IPS DF 6.9 (cell line): ENCODE data around the gene PRSS53.
A peak's percentile ranks its signal among the peaks of the same experiment; 100 is the strongest.

Source experiments
- DNase-seq: peaks from one replicate; pipeline ENCODE4 v3.0.0-alpha.2; 2013; ENCODE audit warnings: low read depth, low spot score
- H3K27ac ChIP-seq: one replicate; pipeline ENCODE4 v1.5.1; 2013; ENCODE audit warnings: low read length, control low read depth
- H3K27me3 ChIP-seq: 2 replicates; pipeline ENCODE4 v1.6.1; 2013; ENCODE audit warnings: mild to moderate bottlenecking, low read length; ENCODE audit not compliant: control insufficient read depth, insufficient read depth
- H3K36me3 ChIP-seq: 2 replicates; pipeline ENCODE4 v1.6.1; 2013; ENCODE audit warnings: low read length; ENCODE audit not compliant: control insufficient read depth, insufficient read depth
- H3K4me1 ChIP-seq: 2 replicates; pipeline ENCODE4 v1.6.1; 2013; ENCODE audit warnings: low read length; ENCODE audit not compliant: control insufficient read depth, insufficient read depth
- H3K4me3 ChIP-seq: 2 replicates; pipeline ENCODE4 v1.5.1; 2013; ENCODE audit warnings: mild to moderate bottlenecking, low read length
- H3K9me3 ChIP-seq: 2 replicates; pipeline ENCODE4 v1.6.1; 2013; ENCODE audit warnings: low read length, inconsistent platforms; ENCODE audit not compliant: control insufficient read depth, insufficient read depth
- WGBS: extraction: QIAGEN DNeasy Blood & Tissue Kit; methylation state at CpG from one replicate; pipeline ENCODE4 v1.1.7; 2013; ENCODE audit warnings: mixed read lengths, missing lambda C conversion rate; ENCODE audit not compliant: insufficient read length, insufficient coverage; 5-methylcytosine and 5-hydroxymethylcytosine counted together

Gene PRSS53

DNA sequence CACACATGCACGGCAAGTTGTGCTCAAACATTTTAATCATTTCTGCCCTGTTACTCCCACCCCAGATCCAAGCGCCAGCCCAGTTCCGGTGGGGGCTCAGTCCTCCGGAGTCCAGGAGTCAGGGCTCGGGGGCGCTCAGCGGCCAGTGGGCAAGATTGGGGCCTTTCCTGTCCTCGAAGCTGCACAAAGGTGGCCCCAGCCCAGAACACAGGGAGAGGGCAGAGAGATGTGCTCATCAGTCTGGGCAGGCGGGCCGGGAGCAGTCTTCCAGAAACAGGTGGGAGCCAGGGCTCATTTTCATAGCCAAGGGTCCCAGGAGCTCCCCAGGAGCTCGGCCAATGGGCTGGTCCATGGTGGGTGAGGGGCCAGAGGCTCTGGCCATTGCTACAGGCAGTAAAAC lies 42.7 kb upstream of the PRSS53 start:
- H3K36me3 ChIP-seq = peaks cover 13% of the 10 kb centered on the region

DNA sequence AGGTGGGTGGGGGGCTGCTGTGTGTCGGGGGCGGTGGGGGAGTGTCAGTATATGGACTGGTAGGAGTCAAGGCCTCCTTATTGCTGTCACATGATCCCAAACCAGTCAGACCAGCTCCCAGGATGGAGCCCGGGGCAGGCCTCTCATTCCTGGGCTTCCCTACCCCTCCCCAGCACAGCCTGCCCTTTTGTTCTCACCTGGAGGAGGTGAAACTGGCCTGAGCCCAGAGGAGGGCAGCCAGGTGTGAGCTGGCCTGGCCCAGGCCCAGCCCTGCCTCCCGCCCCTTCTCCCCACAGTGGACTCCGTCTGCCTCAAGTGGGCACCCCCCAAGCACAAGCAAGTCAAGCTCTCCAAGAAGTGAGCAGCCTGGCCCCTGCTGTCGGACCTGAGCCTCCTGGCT lies 42.2 kb upstream of the PRSS53 start:
- Histone ChIP-seq H3K27ac (no peak overlapping the region), H3K4me3 (no peak overlapping the region), H3K27me3 (no peaks in the 10 kb centered on the region), H3K9me3 (no peaks in the 10 kb centered on the region), H3K4me1 (peaks cover 16% of the 10 kb centered on the region), H3K36me3 (peaks cover 13% of the 10 kb centered on the region)
- DNase-seq = no peak
- WGBS = no CpG with 5 or more reads among the region's 6 CpGs

More for the DNA sequence above, 42.7 kb upstream of the PRSS53 start:
- DNase-seq = no peak
- Histone ChIP-seq H3K9me3 (no peaks in the 10 kb centered on the region), H3K4me1 (peaks cover 17% of the 10 kb centered on the region), H3K4me3 (no peak overlapping the region), H3K27ac (no peak overlapping the region), H3K27me3 (no peaks in the 10 kb centered on the region)
- WGBS = no CpG with 5 or more reads among the region's 11 CpGs

DNA sequence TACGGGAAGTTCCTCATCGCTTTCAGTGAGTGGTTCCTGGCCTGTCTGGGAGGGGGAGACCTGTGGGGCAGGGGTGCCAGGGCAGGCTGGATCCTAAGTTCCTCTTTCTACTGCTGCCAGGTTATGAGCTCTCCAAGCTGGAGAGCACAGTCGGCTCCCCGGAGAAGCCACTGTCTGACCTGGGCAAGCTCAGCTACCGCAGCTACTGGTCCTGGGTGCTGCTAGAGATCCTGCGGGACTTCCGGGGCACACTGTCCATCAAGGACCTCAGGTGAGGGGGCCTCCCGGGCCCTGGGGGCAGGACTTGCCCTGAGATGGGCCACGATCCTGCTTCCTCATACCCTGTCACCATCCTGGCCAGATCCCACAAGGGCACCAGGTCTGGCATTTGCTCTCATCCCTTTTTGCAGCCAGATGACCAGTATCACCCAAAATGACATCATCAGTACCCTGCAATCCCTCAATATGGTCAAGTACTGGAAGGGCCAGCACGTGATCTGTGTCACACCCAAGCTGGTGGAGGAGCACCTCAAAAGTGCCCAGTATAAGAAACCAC lies 41.7 kb upstream of the PRSS53 start:
- Histone ChIP-seq H3K4me1 (peaks cover 14% of the 10 kb centered on the region), H3K27ac (no peak overlapping the region), H3K27me3 (no peaks in the 10 kb centered on the region), H3K9me3 (no peaks in the 10 kb centered on the region), H3K36me3 (peaks cover 13% of the 10 kb centered on the region), H3K4me3 (no peak overlapping the region)
- WGBS = no CpG with 5 or more reads among the region's 10 CpGs
- DNase-seq = no peak

DNA sequence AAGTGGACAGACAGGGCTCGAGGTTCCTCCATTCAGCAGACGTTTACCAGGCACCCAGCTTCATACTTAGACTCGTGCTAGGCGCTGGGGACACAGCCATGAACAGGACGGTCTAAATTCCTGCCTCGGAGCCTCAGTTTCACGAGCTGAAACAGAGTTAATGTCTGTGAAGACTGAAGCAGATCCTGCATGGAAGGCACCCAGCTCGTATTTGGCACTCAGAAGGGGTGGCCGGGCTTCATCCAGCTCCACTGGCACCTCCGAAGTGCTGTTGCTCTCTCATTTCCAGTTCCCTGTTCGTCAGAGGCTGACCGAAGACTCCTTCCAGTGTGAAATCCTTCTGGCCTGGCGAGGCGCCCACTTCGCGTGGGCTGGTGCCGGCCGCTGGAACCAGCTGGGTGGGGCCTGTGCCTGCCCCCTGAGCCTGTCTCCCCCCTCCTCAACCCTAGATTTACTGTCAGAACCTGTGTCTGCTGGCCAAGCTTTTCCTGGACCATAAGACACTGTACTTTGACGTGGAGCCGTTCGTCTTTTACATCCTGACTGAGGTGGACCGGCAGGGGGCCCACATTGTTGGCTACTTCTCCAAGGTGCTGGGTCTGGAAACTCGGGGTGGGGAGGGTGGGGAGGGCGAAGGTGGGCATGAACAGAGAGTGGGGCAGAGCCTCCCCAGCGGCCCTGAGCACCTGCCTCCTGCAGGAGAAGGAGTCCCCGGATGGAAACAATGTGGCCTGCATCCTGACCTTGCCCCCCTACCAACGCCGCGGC lies 41.0 kb upstream of the PRSS53 start:
- H3K4me3 ChIP-seq = no peak overlapping the region
- peaks cover 14% of the 10 kb centered on the region for H3K4me1 ChIP-seq
- no peaks in the 10 kb centered on the region for H3K27me3 ChIP-seq
- no peak overlapping the region for H3K27ac ChIP-seq
- H3K9me3 ChIP-seq = no peaks in the 10 kb centered on the region
- no CpG with 5 or more reads among the region's 29 CpGs for WGBS
- H3K36me3 ChIP-seq = peaks cover 13% of the 10 kb centered on the region
- DNase-seq = no peak

DNA sequence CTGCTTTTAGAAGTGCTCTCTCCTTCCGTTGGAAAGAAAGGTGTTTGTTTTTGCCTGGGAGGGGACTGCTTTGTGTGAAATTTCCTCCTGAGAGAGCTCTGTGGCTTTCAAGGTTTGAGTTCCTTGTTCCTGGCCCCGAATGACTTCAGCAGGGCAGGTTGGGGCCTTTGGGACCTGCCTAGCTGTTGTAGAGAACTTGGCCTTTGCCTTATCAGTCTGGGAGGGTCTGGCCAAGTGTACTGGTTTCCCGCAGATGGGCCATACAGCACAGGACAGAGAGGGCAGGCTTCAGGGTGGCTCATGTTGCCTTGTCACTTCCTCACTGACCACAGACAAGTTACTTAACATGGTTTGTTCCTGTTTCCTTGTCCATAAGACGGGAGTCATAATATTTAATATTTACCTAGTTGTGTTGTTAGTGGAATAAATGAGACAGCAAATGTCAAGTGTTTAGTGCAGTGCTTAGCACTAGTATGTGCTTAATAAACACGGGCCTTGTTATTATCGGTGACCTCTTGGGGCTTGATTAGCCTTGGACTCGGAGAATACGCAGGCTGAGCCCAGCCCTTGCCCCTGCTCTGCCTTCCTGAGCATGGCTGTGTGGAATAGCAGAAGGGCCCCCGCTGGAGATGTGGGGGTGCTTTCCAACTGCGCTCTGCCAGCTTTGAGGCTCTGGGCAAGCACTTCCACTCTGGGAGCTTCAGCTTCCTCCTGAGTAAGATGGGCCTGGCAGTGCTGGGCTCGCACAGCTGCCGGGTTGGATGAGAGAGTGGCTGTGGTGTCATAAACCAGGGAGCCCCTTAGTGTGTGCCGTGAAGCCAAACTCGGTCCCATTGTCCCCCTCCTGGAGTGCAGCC lies 40.2 kb upstream of the PRSS53 start:
- no peak for DNase-seq
- H3K27me3 ChIP-seq = no peaks in the 10 kb centered on the region
- peaks cover 13% of the 10 kb centered on the region for H3K36me3 ChIP-seq
- no peak overlapping the region for H3K27ac ChIP-seq
- no peaks in the 10 kb centered on the region for H3K9me3 ChIP-seq
- WGBS = no CpG with 5 or more reads among the region's 14 CpGs
- no peak overlapping the region for H3K4me3 ChIP-seq
- H3K4me1 ChIP-seq = peaks cover 14% of the 10 kb centered on the region

DNA sequence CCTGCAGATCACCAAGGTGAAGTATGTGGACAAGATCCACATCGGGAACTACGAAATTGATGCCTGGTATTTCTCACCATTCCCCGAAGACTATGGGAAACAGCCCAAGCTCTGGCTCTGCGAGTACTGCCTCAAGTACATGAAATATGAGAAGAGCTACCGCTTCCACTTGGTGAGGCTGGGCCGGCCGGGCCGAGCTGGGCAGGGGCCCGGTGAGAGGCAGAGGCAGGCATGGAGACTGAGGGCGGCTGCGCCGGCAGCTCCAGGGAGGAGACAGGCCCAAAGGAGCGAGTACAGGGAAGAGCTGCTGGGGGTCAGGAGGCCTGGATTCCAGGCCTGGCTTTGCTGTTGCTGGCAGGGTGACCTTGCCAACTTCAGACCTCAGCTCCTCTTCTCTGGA lies 38.4 kb upstream of the PRSS53 start:
- Histone ChIP-seq H3K9me3 (no peaks in the 10 kb centered on the region), H3K36me3 (peaks cover 11% of the 10 kb centered on the region), H3K4me1 (peaks cover 11% of the 10 kb centered on the region), H3K4me3 (no peak overlapping the region), H3K27me3 (no peaks in the 10 kb centered on the region), H3K27ac (no peak overlapping the region)
- no CpG with 5 or more reads among the region's 13 CpGs for WGBS
- DNase-seq = no peak

DNA sequence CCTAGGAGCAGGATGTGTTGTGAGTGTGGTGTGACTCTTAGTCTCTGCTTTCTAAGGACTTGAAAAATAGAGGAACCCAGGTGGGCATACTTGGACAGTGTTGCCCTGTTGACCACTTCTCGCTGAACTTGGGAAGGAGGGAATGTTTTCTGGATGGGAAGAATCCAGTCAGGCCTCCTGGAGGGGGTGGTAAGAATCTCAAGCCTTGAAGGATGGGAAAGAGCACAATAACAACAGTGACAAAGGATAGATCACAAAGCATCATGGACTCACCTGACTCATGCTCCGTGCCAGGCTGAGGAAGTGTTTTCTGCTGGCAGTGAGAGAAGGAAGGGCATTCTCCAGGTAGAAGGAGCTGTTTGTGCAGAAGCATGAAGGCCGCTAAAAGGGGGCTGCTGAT lies 37.1 kb upstream of the PRSS53 start:
- Histone ChIP-seq H3K36me3 (peaks cover 2% of the 10 kb centered on the region), H3K27ac (no peak overlapping the region), H3K9me3 (no peaks in the 10 kb centered on the region), H3K4me3 (no peak overlapping the region), H3K27me3 (no peaks in the 10 kb centered on the region), H3K4me1 (peaks cover 5% of the 10 kb centered on the region; the same call in 1 of the 2 replicates)
- no peak for DNase-seq
- no CpG with 5 or more reads among the region's 3 CpGs for WGBS

DNA sequence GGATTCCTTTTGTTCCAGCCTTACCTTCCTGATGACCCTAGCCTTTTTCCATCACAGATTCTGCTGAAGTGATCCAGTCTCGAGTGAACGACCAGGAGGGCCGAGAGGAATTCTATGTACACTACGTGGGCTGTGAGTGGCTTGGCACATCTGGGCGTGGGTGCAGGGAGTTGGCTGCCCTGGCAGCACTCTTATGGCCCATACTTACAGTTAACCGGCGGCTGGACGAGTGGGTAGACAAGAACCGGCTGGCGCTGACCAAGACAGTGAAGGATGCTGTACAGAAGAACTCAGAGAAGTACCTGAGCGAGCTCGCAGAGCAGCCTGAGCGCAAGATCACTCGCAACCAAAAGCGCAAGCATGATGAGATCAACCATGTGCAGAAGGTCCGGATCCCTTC lies 31.4 kb upstream of the PRSS53 start:
- Histone ChIP-seq H3K27ac (no peak overlapping the region), H3K4me3 (no peak overlapping the region), H3K9me3 (no peaks in the 10 kb centered on the region), H3K27me3 (no peaks in the 10 kb centered on the region), H3K4me1 (no peaks in the 10 kb centered on the region), H3K36me3 (peaks cover 10% of the 10 kb centered on the region; the same call in 1 of the 2 replicates)
- WGBS = no CpG with 5 or more reads among the region's 16 CpGs
- DNase-seq = no peak

DNA sequence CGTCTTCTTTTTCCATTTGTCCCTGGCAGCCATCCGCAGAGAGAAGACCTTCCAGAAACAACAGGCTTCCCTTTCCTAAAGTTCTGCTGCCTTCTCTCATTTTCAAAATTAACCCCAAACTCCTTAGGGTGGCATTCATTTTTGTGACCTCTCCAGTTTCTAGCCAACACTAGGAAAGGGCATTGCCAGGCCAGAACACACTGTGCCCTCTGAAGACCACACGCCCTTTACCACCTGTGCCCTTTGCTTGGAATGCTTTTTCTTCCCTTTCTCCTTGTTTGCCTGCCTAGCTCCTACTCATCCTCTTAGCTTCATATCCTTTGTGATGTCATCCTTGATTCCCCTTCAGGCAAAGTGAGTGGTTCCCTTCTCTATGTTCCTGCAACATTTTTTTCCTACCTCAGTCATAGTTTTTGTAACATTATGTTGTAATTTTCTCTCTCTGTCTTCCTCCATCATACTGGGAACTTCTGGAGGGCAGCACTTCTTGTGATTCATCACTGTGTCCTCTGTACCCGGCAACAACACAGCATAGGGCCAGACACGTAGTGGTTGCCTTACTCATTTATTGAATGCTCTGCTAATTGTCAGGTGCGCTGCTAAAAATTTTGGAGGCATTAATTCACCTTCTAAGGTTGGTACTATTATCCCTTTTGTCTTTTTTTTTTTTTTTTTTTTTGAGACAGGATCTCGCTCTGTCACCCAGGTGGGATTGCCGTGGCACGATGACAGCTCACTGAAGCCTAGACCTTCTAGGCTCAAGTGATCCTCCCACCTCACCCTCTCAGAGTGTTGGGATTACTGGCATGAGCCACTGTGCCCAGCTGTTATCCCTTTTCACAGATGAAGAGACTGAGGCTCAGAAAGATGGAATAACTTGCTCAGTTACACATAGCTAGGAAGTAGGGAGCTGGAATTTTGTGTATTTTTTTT lies 29.7 kb upstream of the PRSS53 start:
- H3K36me3 ChIP-seq = peaks cover 10% of the 10 kb centered on the region; the same call in 1 of the 2 replicates
- no peak overlapping the region for H3K27ac ChIP-seq
- H3K27me3 ChIP-seq = no peaks in the 10 kb centered on the region

More for the DNA sequence above, 29.7 kb upstream of the PRSS53 start:
- WGBS = no CpG with 5 or more reads among the region's 9 CpGs
- no peak for DNase-seq
- H3K9me3 ChIP-seq = no peaks in the 10 kb centered on the region
- H3K4me3 ChIP-seq = peak overlapping the region; percentile 39; the same call in 1 of the 2 replicates
- H3K4me1 ChIP-seq = no peaks in the 10 kb centered on the region
